Mesendoderm (in vitro differentiated cells): ENCODE results near the gene CHID1.

Experiments used
- DNase-seq: peaks from one replicate; pipeline ENCODE4 v3.0.0; 2013
- H2AK5ac ChIP-seq: 2 replicates; pipeline ENCODE4 v1.6.1; 2013; ENCODE audit warnings: low read length, inconsistent platforms
- H2BK120ac ChIP-seq: 2 replicates; pipeline ENCODE4 v1.6.1; 2013; ENCODE audit warnings: low read depth, mild to moderate bottlenecking, low read length, moderate library complexity, mixed read lengths
- H2BK15ac ChIP-seq: replicated peaks from 2 replicates; pipeline ENCODE4 v1.6.1; 2013; ENCODE audit warnings: low read depth, mild to moderate bottlenecking, moderate library complexity
- H2BK5ac ChIP-seq: 2 replicates; pipeline ENCODE4 v1.6.1; 2013; ENCODE audit warnings: low read length, inconsistent platforms
- H3K18ac ChIP-seq: 2 replicates; pipeline ENCODE4 v1.6.1; 2013; ENCODE audit warnings: mild to moderate bottlenecking, low read length, mixed read lengths
- H3K23ac ChIP-seq: one replicate; pipeline ENCODE4 v1.6.1; 2013; ENCODE audit warnings: low read length
- H3K27ac ChIP-seq: 2 replicates; pipeline ENCODE4 v1.5.1; 2013; ENCODE audit warnings: low read depth, mild to moderate bottlenecking, inconsistent platforms, low read length, moderate library complexity
- H3K27me3 ChIP-seq: 2 replicates; pipeline ENCODE4 v1.6.1; 2013; ENCODE audit warnings: low read length, control low read depth, mild to moderate bottlenecking, inconsistent platforms; ENCODE audit not compliant: insufficient read depth, poor library complexity
- H3K36me3 ChIP-seq: 2 replicates; pipeline ENCODE4 v1.6.1; 2013; ENCODE audit warnings: low read length, inconsistent platforms; ENCODE audit not compliant: control insufficient read depth, insufficient read depth
- H3K4ac ChIP-seq: one replicate; pipeline ENCODE4 v1.6.1; 2013; ENCODE audit warnings: low read depth, mild to moderate bottlenecking, low read length, moderate library complexity
- H3K4me1 ChIP-seq: 2 replicates; pipeline ENCODE4 v1.6.1; 2013; ENCODE audit warnings: low read depth, low read length, inconsistent platforms; ENCODE audit not compliant: control insufficient read depth
- H3K4me2 ChIP-seq: 2 replicates; pipeline ENCODE4 v1.6.1; 2013; ENCODE audit warnings: low read length
- H3K4me3 ChIP-seq: 2 replicates; pipeline ENCODE4 v1.5.1; 2013; ENCODE audit warnings: mild to moderate bottlenecking, low read length
- H3K56ac ChIP-seq: one replicate; pipeline ENCODE4 v1.6.1; 2013; ENCODE audit warnings: low read length
- H3K79me1 ChIP-seq: 2 replicates; pipeline ENCODE4 v1.6.1; 2013; ENCODE audit warnings: low read length, inconsistent platforms
- H3K79me2 ChIP-seq: 2 replicates; pipeline ENCODE4 v1.6.1; 2013; ENCODE audit warnings: mild to moderate bottlenecking, low read length; ENCODE audit not compliant: control insufficient read depth, insufficient read depth
- H3K9ac ChIP-seq: 2 replicates; pipeline ENCODE4 v1.6.1; 2013; ENCODE audit warnings: low read length, inconsistent platforms
- H4K5ac ChIP-seq: one replicate; pipeline ENCODE4 v1.6.1; 2013; ENCODE audit warnings: low read length
- H4K8ac ChIP-seq: one replicate; pipeline ENCODE4 v1.6.1; 2013; ENCODE audit warnings: low read depth, mild to moderate bottlenecking, control low read depth, low read length, moderate library complexity
- WGBS: extraction: QIAGEN DNeasy Blood & Tissue Kit; methylation state at CpG from one replicate; pipeline ENCODE4 v1.1.7; 2013; ENCODE audit warnings: low lambda C conversion rate, missing lambda C conversion rate; ENCODE audit not compliant: insufficient coverage; ENCODE audit errors: extremely low coverage; 5-methylcytosine and 5-hydroxymethylcytosine counted together

Gene CHID1

DNA sequence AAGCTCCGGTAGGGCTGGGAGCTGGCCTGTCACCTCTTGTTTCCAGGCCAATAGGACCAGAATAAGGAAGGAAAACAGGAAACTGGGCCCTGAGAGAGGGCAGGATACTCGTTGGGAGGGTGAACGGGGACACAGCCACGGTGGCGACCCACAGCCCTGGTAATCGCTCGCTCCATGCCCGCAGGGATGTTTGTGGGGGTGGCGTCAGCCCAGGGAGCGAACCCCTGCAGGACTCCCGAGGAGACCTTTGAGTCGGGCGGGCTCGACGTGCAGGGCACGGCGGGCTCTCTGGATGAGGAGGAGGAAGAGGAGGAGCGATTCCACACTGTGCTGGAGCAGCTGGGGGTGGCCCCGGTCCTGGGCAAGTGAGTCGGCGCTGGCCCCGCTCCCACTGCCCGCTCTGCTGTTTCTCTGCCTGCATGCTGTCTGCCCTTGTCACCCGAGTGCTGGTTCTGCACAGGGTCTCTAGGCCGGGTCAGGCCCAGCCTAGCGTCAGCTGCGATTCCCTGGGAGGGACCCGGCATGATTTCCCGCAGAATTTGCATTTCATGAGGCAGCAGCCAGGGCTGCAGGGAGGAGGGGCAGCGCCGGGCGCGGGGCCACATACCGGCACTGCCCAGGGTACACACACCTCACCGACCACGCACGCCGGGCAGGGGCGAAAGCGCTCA, 81.3 kb downstream of the CHID1 start:
- Histone ChIP-seq H3K27me3 (peaks cover 3% of the 10 kb centered on the region), H3K18ac (no peak overlapping the region), H3K27ac (no peak overlapping the region), H2BK120ac (no peak overlapping the region), H3K4me1 (peaks cover 11% of the 10 kb centered on the region), H3K4ac (no peak overlapping the region), H4K5ac (no peak overlapping the region), H3K9ac (peak overlapping the region; percentile 70), H4K8ac (no peak overlapping the region), H2BK15ac (no peak overlapping the region), H3K79me1 (peaks cover under 1% of the 10 kb centered on the region), H3K79me2 (no peaks in the 10 kb centered on the region), H3K36me3 (no peaks in the 10 kb centered on the region), H3K56ac (peak overlapping the region; percentile 81), H3K4me2 (peak overlapping the region; percentile 56), H3K4me3 (no peak overlapping the region), H3K23ac (peak overlapping the region; percentile 45), H2AK5ac (no peak overlapping the region), H2BK5ac (no peak overlapping the region)
- DNase-seq: peak; percentile 42
- WGBS: no CpG with 5 or more reads among the region's 40 CpGs

DNA sequence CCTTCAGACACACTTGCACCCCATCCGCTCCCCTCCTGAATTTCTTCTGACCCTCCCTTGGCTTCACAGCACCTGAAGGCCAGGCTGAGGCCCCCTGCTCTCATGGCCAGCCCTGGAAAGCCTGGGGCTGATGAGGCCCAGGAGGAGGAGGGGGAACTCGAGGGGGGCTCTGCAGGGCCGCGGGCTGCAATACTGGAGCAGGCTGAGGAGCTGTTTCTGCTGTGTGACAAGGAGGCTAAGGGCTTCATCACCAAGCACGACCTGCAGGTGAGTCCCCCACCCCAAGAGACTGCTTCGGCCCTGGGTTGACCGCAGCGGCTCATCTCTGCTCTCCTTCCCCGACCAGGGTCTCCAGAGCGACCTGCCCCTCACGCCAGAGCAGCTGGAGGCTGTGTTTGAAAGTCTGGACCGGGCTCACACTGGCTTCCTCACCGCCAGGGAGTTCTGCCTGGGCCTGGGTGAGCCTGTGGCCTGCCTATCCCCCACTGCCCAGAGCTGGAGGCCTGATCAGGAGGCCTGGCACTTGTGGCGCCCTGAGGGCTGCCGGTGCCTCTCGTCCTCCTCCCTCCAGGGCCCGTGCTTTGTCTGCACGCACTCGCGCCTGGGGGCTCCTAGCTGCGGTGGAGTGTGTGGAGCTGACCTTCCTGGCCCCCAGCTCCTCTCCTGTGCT, 82.0 kb downstream of the CHID1 start:
- H3K4me2 ChIP-seq: peak overlapping the region; percentile 56
- no peak for DNase-seq
- no peak overlapping the region for H3K27ac ChIP-seq
- WGBS: no CpG with 5 or more reads among the region's 21 CpGs
- H2BK15ac ChIP-seq: no peak overlapping the region
- peak overlapping the region; percentile 70 for H3K9ac ChIP-seq
- H4K8ac ChIP-seq: no peak overlapping the region
- no peak overlapping the region for H3K4ac ChIP-seq
- H3K36me3 ChIP-seq: no peaks in the 10 kb centered on the region
- no peak overlapping the region for H3K4me3 ChIP-seq
- peak overlapping the region; percentile 81 for H3K56ac ChIP-seq
- H3K27me3 ChIP-seq: peaks cover 3% of the 10 kb centered on the region
- no peak overlapping the region for H3K18ac ChIP-seq
- H4K5ac ChIP-seq: no peak overlapping the region
- peak overlapping the region; percentile 24 for H3K23ac ChIP-seq
- H2AK5ac ChIP-seq: no peak overlapping the region
- no peaks in the 10 kb centered on the region for H3K79me2 ChIP-seq
- no peaks in the 10 kb centered on the region for H3K79me1 ChIP-seq
- H2BK5ac ChIP-seq: no peak overlapping the region
- H2BK120ac ChIP-seq: no peak overlapping the region
- H3K4me1 ChIP-seq: peaks cover 9% of the 10 kb centered on the region

DNA sequence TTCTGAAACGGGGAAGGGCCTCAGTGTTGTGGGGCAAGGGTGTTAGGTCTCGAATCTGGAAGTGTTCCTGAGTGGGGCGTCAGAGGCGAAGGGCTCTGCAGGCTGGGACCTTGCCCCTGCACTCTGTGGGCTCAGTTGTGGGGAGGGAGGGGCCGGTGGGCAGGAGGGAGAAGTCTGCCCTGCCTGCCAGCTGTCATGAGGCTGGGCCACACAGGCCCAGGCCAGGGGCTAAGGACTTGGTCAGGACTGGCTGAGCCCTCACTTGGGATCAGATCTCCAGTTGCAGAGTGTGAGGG, 82.8 kb downstream of the CHID1 start, which contains the start of gene CRACR2B:
Gene CRACR2B (plus strand): TSS at position 23 of the 296 bp plus-strand sequence. CDS start 689 bp downstream, outside the sequence.
- peak within 1 kb of the TSS; percentile 2 for H3K27ac ChIP-seq
- H3K4me1 ChIP-seq: peaks cover 9% of the 10 kb centered on the region
- peaks cover 3% of the 10 kb centered on the region for H3K27me3 ChIP-seq
- no peak within 1 kb of the TSS for H2BK15ac ChIP-seq
- no peaks in the 10 kb centered on the region for H3K36me3 ChIP-seq
- H3K4ac ChIP-seq: no peak within 1 kb of the TSS
- H3K18ac ChIP-seq: no peak within 1 kb of the TSS
- H2BK120ac ChIP-seq: no peak within 1 kb of the TSS
- H4K5ac ChIP-seq: no peak within 1 kb of the TSS
- H3K9ac ChIP-seq: peak within 1 kb of the TSS; percentile 70
- peak within 1 kb of the TSS; percentile 24 for H3K23ac ChIP-seq
- no CpG with 5 or more reads among the region's 5 CpGs for WGBS
- H2BK5ac ChIP-seq: no peak within 1 kb of the TSS
- no peak within 1 kb of the TSS for H2AK5ac ChIP-seq
- no peaks in the 10 kb centered on the region for H3K79me1 ChIP-seq
- H3K56ac ChIP-seq: peak within 1 kb of the TSS; percentile 81
- DNase-seq: no peak
- no peak within 1 kb of the TSS for H4K8ac ChIP-seq
- H3K4me2 ChIP-seq: peak within 1 kb of the TSS; percentile 52
- no peak within 1 kb of the TSS for H3K4me3 ChIP-seq
- H3K79me2 ChIP-seq: no peaks in the 10 kb centered on the region

DNA sequence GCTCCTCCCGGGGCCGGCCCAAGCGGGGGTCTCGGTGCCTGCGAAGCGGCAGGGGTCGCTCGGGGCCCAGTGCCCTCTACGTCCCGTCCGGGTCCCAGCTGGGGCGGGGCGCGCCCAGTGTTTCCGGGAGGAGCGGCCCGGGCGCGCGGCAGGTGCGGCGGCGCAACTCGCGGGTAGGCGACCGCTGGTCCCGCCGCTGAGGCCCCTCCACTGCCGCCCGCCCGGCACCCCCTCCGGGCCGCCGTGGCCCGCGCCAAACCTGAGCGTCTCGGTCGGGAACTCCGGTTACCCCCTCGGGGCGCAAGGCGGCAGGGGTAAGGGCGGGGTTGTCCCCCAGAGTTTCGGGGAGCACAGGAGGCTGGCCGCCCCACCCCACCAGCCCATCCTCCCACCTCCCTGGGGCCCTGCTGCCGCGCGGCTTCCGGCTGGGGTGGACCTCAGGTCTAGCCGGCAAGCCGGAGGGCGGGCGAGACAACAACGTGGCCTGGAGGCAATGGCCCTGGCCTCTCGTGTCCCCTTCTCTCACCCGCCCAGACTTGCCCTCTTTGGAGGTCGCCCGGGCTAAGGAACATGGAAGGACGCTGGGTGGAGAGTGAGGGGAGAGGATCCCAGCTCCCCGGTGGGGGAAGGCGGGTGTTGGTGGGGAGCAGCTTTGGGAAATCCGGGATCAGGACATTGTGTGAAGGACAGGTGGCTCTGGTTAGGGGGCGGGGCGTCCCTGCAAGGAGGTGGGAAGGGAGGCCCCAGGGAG, 83.3 kb downstream of the CHID1 start:
- Histone ChIP-seq H3K18ac (no peak overlapping the region), H3K79me2 (no peaks in the 10 kb centered on the region), H3K4me3 (no peak overlapping the region), H2BK5ac (no peak overlapping the region), H3K56ac (peak overlapping the region; percentile 56), H3K4me2 (peak overlapping the region; percentile 52), H3K79me1 (no peaks in the 10 kb centered on the region), H3K27me3 (peaks cover 3% of the 10 kb centered on the region), H3K9ac (peak overlapping the region; percentile 48), H3K27ac (peak overlapping the region; percentile 2), H3K4me1 (peaks cover 9% of the 10 kb centered on the region), H3K36me3 (no peaks in the 10 kb centered on the region), H3K23ac (no peak overlapping the region), H2BK15ac (no peak overlapping the region), H2AK5ac (no peak overlapping the region), H3K4ac (no peak overlapping the region), H4K8ac (no peak overlapping the region), H2BK120ac (no peak overlapping the region), H4K5ac (no peak overlapping the region)
- DNase-seq: peak; percentile 60
- no CpG with 5 or more reads among the region's 66 CpGs for WGBS

DNA sequence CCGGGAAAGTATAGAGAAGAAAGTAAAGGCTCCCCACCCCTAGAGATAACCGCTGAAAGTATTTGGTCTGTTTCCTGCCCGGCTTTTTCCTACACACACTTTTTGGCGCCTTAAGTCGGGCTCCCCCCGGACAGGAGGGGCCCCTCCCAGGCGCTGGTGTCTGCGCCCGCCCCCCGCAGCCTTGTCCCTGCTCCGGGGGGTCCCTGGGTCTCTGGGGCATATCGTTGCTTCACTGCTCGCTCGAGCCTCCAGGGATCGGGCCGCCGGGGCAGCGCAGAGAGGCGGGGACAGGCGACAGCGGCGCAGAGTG, 83.8 kb downstream of the CHID1 start:
- Histone ChIP-seq H3K56ac (peak overlapping the region; percentile 56), H3K18ac (no peak overlapping the region), H3K23ac (no peak overlapping the region), H3K4me2 (peak overlapping the region; percentile 52), H3K79me1 (no peaks in the 10 kb centered on the region), H2BK120ac (no peak overlapping the region), H3K9ac (peak overlapping the region; percentile 48), H3K27me3 (peaks cover 3% of the 10 kb centered on the region), H3K79me2 (no peaks in the 10 kb centered on the region), H2BK5ac (no peak overlapping the region), H3K4me3 (no peak overlapping the region), H3K4me1 (peaks cover 5% of the 10 kb centered on the region), H2AK5ac (no peak overlapping the region), H3K4ac (no peak overlapping the region), H2BK15ac (no peak overlapping the region), H3K27ac (no peak overlapping the region), H4K8ac (no peak overlapping the region), H3K36me3 (no peaks in the 10 kb centered on the region), H4K5ac (no peak overlapping the region)
- no peak for DNase-seq
- WGBS: no CpG with 5 or more reads among the region's 22 CpGs
